ENCODE results near the gene MLPH. TPM values are rescaled to one million over a fixed set of nuclear protein-coding genes. Genes with fewer than 3 reads are reported as not detected.
A peak's percentile ranks its signal among the peaks of the same experiment; 100 is the strongest.

Gene MLPH
- total RNA-seq, 1 experiment from 2014 or later, result 27.1 TPM

DNA sequence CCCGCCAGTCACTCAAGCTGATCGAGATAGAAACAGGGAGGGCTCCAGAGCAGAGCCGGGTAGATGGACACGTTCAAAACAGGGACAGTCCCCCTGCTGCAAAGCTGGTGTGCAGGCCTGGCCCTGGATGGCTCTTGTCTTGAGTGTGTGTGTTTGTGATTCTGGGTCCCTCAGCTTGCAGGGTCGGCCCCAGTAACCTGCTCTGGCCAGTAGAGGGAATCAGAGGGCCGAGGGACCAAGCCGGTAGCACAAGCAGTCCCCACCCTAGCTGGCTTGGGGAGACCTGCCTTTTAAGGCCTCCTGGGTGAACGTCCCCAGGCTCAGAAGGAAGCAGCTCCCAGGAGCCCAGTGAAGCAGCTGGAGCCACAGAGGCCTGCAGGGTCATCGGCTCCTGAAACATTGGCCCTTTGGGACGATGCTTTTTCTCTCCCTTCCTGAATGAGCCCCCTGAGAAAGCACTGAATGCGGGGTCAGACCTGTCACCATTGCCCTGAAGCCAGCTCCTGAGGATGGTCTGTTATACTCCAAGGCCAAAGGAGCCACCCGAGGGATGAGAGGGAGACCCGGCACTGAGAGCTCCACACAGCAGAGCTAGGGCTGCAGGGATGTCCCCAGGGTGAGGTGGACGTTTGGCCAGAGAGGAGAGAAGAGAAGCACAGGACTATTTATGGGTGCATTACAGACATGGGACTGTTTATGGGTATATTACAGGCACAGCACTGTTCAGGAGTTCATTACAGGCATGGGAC, 15.4 kb upstream of the MLPH start:
- H3K4me3 Mint-ChIP-seq (ENCODE audit: unreplicated experiment), result no peak overlapping the region
- no peaks in the 10 kb centered on the region for H3K9me3 Mint-ChIP-seq (ENCODE audit: unreplicated experiment)
- H3K27me3 Mint-ChIP-seq (ENCODE audit: insufficient read depth, unreplicated experiment), result no peaks in the 10 kb centered on the region
- peak; percentile 26 for TF ChIP-seq CTCF (IDR thresholded peaks at IDR 0.05; ENCODE audit: unreplicated experiment)
- intact Hi-C loops (cut with micrococcal nuclease), result loop anchor here (1.0 kb wide), 1 partner anchor 101 kb away; no protein-coding TSS in a partner anchor
- DNase-seq (ENCODE audit: unreplicated experiment), result peak; percentile 53
- H3K36me3 Mint-ChIP-seq (ENCODE audit: insufficient read depth, unreplicated experiment), result no peaks in the 10 kb centered on the region
- H3K27ac Mint-ChIP-seq (ENCODE audit: low read depth, unreplicated experiment), result no peak overlapping the region
- no TSS peak for BruUV-seq (replicated peaks)
- CTCF ChIA-PET, result interaction anchor here (1.1 to 1.8 kb wide), 5 partner anchors 13 to 350 kb away, joined by 3 to 7 read pairs (median 4); no protein-coding TSS in a partner anchor
- POLR2A ChIA-PET, result interaction anchor here (0.6 to 1.6 kb wide), 2 partner anchors 349 to 386 kb away, joined by 4 read pairs; partner anchors contain the start of gene COPS8
- H3K4me1 Mint-ChIP-seq (ENCODE audit: insufficient read depth, unreplicated experiment), result peaks cover 14% of the 10 kb centered on the region

- intact Hi-C loops (cut with micrococcal nuclease), result no loop called here
- H3K27ac Mint-ChIP-seq (ENCODE audit: low read depth, unreplicated experiment), result no peak overlapping the region
- H3K9me3 Mint-ChIP-seq (ENCODE audit: unreplicated experiment), result no peaks in the 10 kb centered on the region
Measured at GRCh38 chr2:237472187-237472712, 14.8 kb upstream of the MLPH start.

GRCh38 chr2:237472909-237473877, 13.9 kb upstream of the MLPH start:
- intact Hi-C loops (cut with micrococcal nuclease), result no loop called here
- Mint-ChIP-seq H3K27ac (ENCODE audit: low read depth, unreplicated experiment) (peak overlapping the region; percentile 19), H3K36me3 (ENCODE audit: insufficient read depth, unreplicated experiment) (no peaks in the 10 kb centered on the region), H3K9me3 (ENCODE audit: unreplicated experiment) (no peaks in the 10 kb centered on the region), H3K4me3 (ENCODE audit: unreplicated experiment) (peak overlapping the region; percentile 21), H3K4me1 (ENCODE audit: insufficient read depth, unreplicated experiment) (peaks cover 6% of the 10 kb centered on the region), H3K27me3 (ENCODE audit: insufficient read depth, unreplicated experiment) (no peaks in the 10 kb centered on the region)
- DNase-seq (ENCODE audit: unreplicated experiment), result no peak
- no peak for TF ChIP-seq CTCF (IDR thresholded peaks at IDR 0.05; ENCODE audit: unreplicated experiment)
- BruUV-seq (replicated peaks), result no TSS peak
- ChIA-PET POLR2A (interaction anchor here (2.0 kb wide), 1 partner anchor 52 kb away, joined by 7 read pairs; no protein-coding TSS in a partner anchor), CTCF (interaction anchor here (1.0 to 2.0 kb wide), 2 partner anchors 39 to 52 kb away, joined by 6 to 8 read pairs; no protein-coding TSS in a partner anchor)

More at GRCh38 chr2:237472187-237472712, 14.8 kb upstream of the MLPH start:
- no peak for DNase-seq (ENCODE audit: unreplicated experiment)
- no TSS peak for BruUV-seq (replicated peaks)
- H3K4me3 Mint-ChIP-seq (ENCODE audit: unreplicated experiment), result no peak overlapping the region
- no peaks in the 10 kb centered on the region for H3K36me3 Mint-ChIP-seq (ENCODE audit: insufficient read depth, unreplicated experiment)
- H3K4me1 Mint-ChIP-seq (ENCODE audit: insufficient read depth, unreplicated experiment), result peaks cover 13% of the 10 kb centered on the region
- TF ChIP-seq CTCF (IDR thresholded peaks at IDR 0.05; ENCODE audit: unreplicated experiment), result no peak
- ChIA-PET CTCF (interaction anchor here (1.1 to 1.2 kb wide), 2 partner anchors 100 to 300 kb away, joined by 3 to 5 read pairs; no protein-coding TSS in a partner anchor), POLR2A (no interaction called here)
- no peaks in the 10 kb centered on the region for H3K27me3 Mint-ChIP-seq (ENCODE audit: insufficient read depth, unreplicated experiment)
